HG03045 (cell line): ENCODE data around the gene KLHL1.

ENCODE experiments used
- ATAC-seq: cut with Tn5 transposase; IDR thresholded peaks from one replicate; pipeline ENCODE4 v1.9.1; 2021; ENCODE audit warnings: mild to moderate bottlenecking, moderate library complexity; ENCODE audit not compliant: unreplicated experiment

KLHL1 gene

GRCh38 chr13:69882451-69882850 lies 225.8 kb downstream of the KLHL1 start:
- ATAC-seq, result no peak

- no peak for ATAC-seq
Observed at GRCh38 chr13:69879936-69880335, 228.3 kb downstream of the KLHL1 start.

- no peak for ATAC-seq
Observed at GRCh38 chr13:69872321-69873047, 235.8 kb downstream of the KLHL1 start.

- ATAC-seq, result no peak
Observed at GRCh38 chr13:69866555-69866954, 241.7 kb downstream of the KLHL1 start.

- peak; percentile 85 for ATAC-seq
Observed at GRCh38 chr13:69857183-69857821, 250.9 kb downstream of the KLHL1 start.

- no peak for ATAC-seq
Observed at GRCh38 chr13:69856331-69856730, 251.9 kb downstream of the KLHL1 start.

GRCh38 chr13:69828527-69828926 lies 279.7 kb downstream of the KLHL1 start:
- no peak for ATAC-seq

- ATAC-seq, result no peak
Observed at GRCh38 chr13:69820180-69820579, 288.1 kb downstream of the KLHL1 start.

GRCh38 chr13:69817333-69817869 lies 290.9 kb downstream of the KLHL1 start:
- no peak for ATAC-seq

- no peak for ATAC-seq
Observed at GRCh38 chr13:69809152-69809551, 299.1 kb downstream of the KLHL1 start.

- ATAC-seq, result no peak
Observed at GRCh38 chr13:69796256-69796655, 312.0 kb downstream of the KLHL1 start.

- ATAC-seq, result no peak
Observed at GRCh38 chr13:69793783-69794453, 314.3 kb downstream of the KLHL1 start.

GRCh38 chr13:69776937-69777336 lies 331.3 kb downstream of the KLHL1 start:
- no peak for ATAC-seq

- ATAC-seq, result no peak
Observed at GRCh38 chr13:69769608-69770007, 338.6 kb downstream of the KLHL1 start.

GRCh38 chr13:69761581-69761980 lies 346.7 kb downstream of the KLHL1 start:
- ATAC-seq, result no peak

- ATAC-seq, result no peak
Observed at GRCh38 chr13:69755101-69755500, 353.2 kb downstream of the KLHL1 start.

GRCh38 chr13:69751259-69751658 lies 357.0 kb downstream of the KLHL1 start:
- ATAC-seq, result no peak

- ATAC-seq, result no peak
Observed at GRCh38 chr13:69737129-69737935, 370.9 kb downstream of the KLHL1 start.

- ATAC-seq, result no peak
Observed at GRCh38 chr13:69721631-69722030, 386.6 kb downstream of the KLHL1 start.

- ATAC-seq, result no peak
Observed at GRCh38 chr13:69720278-69720983, 387.8 kb downstream of the KLHL1 start.
